A673 (cell line): Measurements from ENCODE around the gene MTHFSD. TPM values are rescaled to one million over a fixed set of nuclear protein-coding genes. Genes with fewer than 3 reads are reported as not detected.

Experiments used
- BruUV-seq: library from RNA; stranded (reverse); fragments of 400-500 nt; replicated peaks from 2 replicates; lab custom pipeline; 2021; lab: Mats Ljungman, UMichigan
- CTCF ChIA-PET: fragments of 300-600 bp; sonication (Branson Sonifier 250); formaldehyde crosslinking; loops from one replicate; lab custom pipeline; 2022; ENCODE audit warnings: antibody characterized with exemption; lab: Charles Lee
- POLR2A ChIA-PET: fragments of 300-600 bp; sonication (Branson Sonifier 250); formaldehyde crosslinking; loops from one replicate; lab custom pipeline; 2022; ENCODE audit warnings: antibody characterized with exemption; ENCODE audit not compliant: low non-redundant PET; lab: Charles Lee
- DNase-seq: peaks from one replicate; pipeline ENCODE4 v3.0.0-alpha.2; 2015; ENCODE audit warnings: low spot score
- H3K27ac ChIP-seq: fragments of 200-600 bp; sonication (generic); 2 replicates; pipeline ENCODE4 v1.5.1; 2016; ENCODE audit warnings: mixed run types, low read depth, mild to moderate bottlenecking, mixed read lengths, antibody characterized with exemption, low read length; ENCODE audit not compliant: poor library complexity, severe bottlenecking
- H3K27me3 ChIP-seq: fragments of 200-600 bp; sonication (generic); replicated peaks from 2 replicates; pipeline ENCODE4 v1.6.1; 2017; ENCODE audit warnings: mixed run types, low read depth, mild to moderate bottlenecking, mixed read lengths, antibody characterized with exemption, low read length; ENCODE audit not compliant: insufficient read depth, poor library complexity
- H3K36me3 ChIP-seq: fragments of 200-600 bp; sonication (generic); 2 replicates; pipeline ENCODE4 v1.6.1; 2016; ENCODE audit warnings: mixed run types, mild to moderate bottlenecking, mixed read lengths, antibody characterized with exemption, low read length; ENCODE audit not compliant: insufficient read depth, poor library complexity, severe bottlenecking
- H3K4me1 ChIP-seq: fragments of 200-600 bp; sonication (generic); 2 replicates; pipeline ENCODE4 v1.6.1; 2017; ENCODE audit warnings: mixed run types, mild to moderate bottlenecking, mixed read lengths, antibody characterized with exemption, low read length; ENCODE audit not compliant: insufficient read depth, poor library complexity, severe bottlenecking
- H3K4me3 ChIP-seq: fragments of 200-600 bp; sonication (generic); 2 replicates; pipeline ENCODE4 v1.5.1; 2016; ENCODE audit warnings: low read depth, mixed run types, mild to moderate bottlenecking, mixed read lengths, low read length; ENCODE audit not compliant: poor library complexity, severe bottlenecking
- H3K9me3 ChIP-seq: fragments of 200-600 bp; sonication (generic); 2 replicates; pipeline ENCODE4 v1.6.1; 2016; ENCODE audit warnings: mixed run types, low read depth, mild to moderate bottlenecking, mixed read lengths, antibody characterized with exemption, low read length; ENCODE audit not compliant: poor library complexity, severe bottlenecking
- CTCF ChIP-seq: fragments of 300-800, 200-600 bp; sonication (generic); conservative IDR thresholded peaks from 2 replicates; pipeline ENCODE4 v1.5.1; 2017; ENCODE audit warnings: low read depth, mild to moderate bottlenecking, antibody characterized with exemption, low read length, moderate library complexity, mixed read lengths
- EZH2 ChIP-seq: fragments of 200-600 bp; sonication (generic); IDR thresholded peaks from 2 replicates; pipeline ENCODE4 v1.6.1; 2017; ENCODE audit warnings: borderline replicate concordance, low read depth, mild to moderate bottlenecking, mixed read lengths, antibody characterized with exemption, low read length; ENCODE audit not compliant: poor library complexity, severe bottlenecking
- intact Hi-C: fragments of 100-400 bp; cut with micrococcal nuclease; formaldehyde crosslinking; loops from one replicate; pipeline ENCODE4 v1.10.0; 2022; ENCODE audit not compliant: unreplicated experiment
- total RNA-seq: library from RNA; stranded (reverse); gene quantifications from 2 replicates; pipeline ENCODE4 v1.2.3, GENCODE V29; 2021

The MTHFSD gene
- total RNA-seq, 1 experiment from 2014 or later, result 27.5 TPM

- Histone ChIP-seq H3K4me1 (peaks cover 6% of the 10 kb centered on the region), H3K27ac (no peak overlapping the region), H3K9me3 (no peaks in the 10 kb centered on the region), H3K27me3 (peaks cover 8% of the 10 kb centered on the region), H3K4me3 (no peak overlapping the region), H3K36me3 (no peaks in the 10 kb centered on the region)
- no TSS peak for BruUV-seq
- intact Hi-C loops, result loop anchor here (10.0 kb wide), 1 partner anchor 1075 kb away; no protein-coding TSS in a partner anchor
- ChIA-PET POLR2A (no interaction called here), CTCF (no interaction called here)
- no peak for DNase-seq
- TF ChIP-seq CTCF, result no peak
- no peak for TF ChIP-seq EZH2
These were observed 4.8 kb upstream of the MTHFSD start for GRCh38 chr16:86559802-86560305.

- TF ChIP-seq CTCF, result no peak
- Histone ChIP-seq H3K9me3 (no peaks in the 10 kb centered on the region), H3K36me3 (no peaks in the 10 kb centered on the region), H3K4me1 (peaks cover 6% of the 10 kb centered on the region), H3K4me3 (no peak overlapping the region), H3K27me3 (no peaks in the 10 kb centered on the region), H3K27ac (no peak overlapping the region)
- ChIA-PET POLR2A (no interaction called here), CTCF (no interaction called here)
- DNase-seq, result no peak
- BruUV-seq, result no TSS peak
- intact Hi-C loops, result no loop called here
These were observed 3.5 kb upstream of the MTHFSD start for GRCh38 chr16:86558355-86559193.

- Histone ChIP-seq H3K9me3 (no peaks in the 10 kb centered on the region), H3K4me3 (no peak overlapping the region), H3K4me1 (peaks cover 6% of the 10 kb centered on the region), H3K27ac (no peak overlapping the region), H3K36me3 (no peaks in the 10 kb centered on the region), H3K27me3 (no peaks in the 10 kb centered on the region)
- POLR2A ChIA-PET, result interaction anchor here (0.7 kb wide), 1 partner anchor 143 kb away, joined by 5 read pairs; no protein-coding TSS in a partner anchor
- intact Hi-C loops, result no loop called here
- CTCF ChIA-PET, result no interaction called here
- DNase-seq, result no peak
- no TSS peak for BruUV-seq
- TF ChIP-seq CTCF (no peak), EZH2 (no peak)
These were observed 2.6 kb upstream of the MTHFSD start for GRCh38 chr16:86557587-86557986.
